Lower lobe of right lung (tissue), 2 donors: Measurements from ENCODE around the gene RUNX1. TPM values are rescaled to one million over a fixed set of nuclear protein-coding genes. Genes with fewer than 3 reads are reported as not detected.
A peak's percentile ranks its signal among the peaks of the same experiment; 100 is the strongest.

Experiments used
- ATAC-seq, 2 donors: fragments of 200-7000 bp; cut with Tn5 transposase; one replicate each; pipeline ENCODE4 v1.9.1; 2020 to 2022; ENCODE audit warnings: mild to moderate bottlenecking in 2 of 2, moderate library complexity in 2 of 2
- DNase-seq: peaks from one replicate; pipeline ENCODE4 v3.0.0-alpha.2; 2020
- H3K27ac ChIP-seq: fragments of 200-600 bp; one replicate; pipeline ENCODE4 v1.8.0; 2022
- H3K27me3 ChIP-seq: fragments of 200-600 bp; one replicate; pipeline ENCODE4 v1.8.0; 2022; ENCODE audit warnings: low read depth
- H3K36me3 ChIP-seq: fragments of 200-600 bp; one replicate; pipeline ENCODE4 v1.8.0; 2022; ENCODE audit warnings: mild to moderate bottlenecking
- H3K4me1 ChIP-seq: fragments of 200-600 bp; one replicate; pipeline ENCODE4 v1.8.0; 2022
- H3K4me3 ChIP-seq: fragments of 200-600 bp; one replicate; pipeline ENCODE4 v1.8.0; 2022; ENCODE audit warnings: mild to moderate bottlenecking
- H3K9me3 ChIP-seq: fragments of 200-600 bp; one replicate; pipeline ENCODE4 v1.8.0; 2022
- intact Hi-C: fragments of 100-400 bp; cut with DNase I; formaldehyde crosslinking; loops from one replicate; pipeline ENCODE4 v1.11.0; 2022
- total RNA-seq: library from RNA; stranded (reverse); fragmentation: NEBNext Ultra II Directional; extraction: Animal tissue kit (Norgen Biotek cat#: 25700); gene quantifications from one replicate; pipeline ENCODE4 v1.2.1, GENCODE V29; 2021
- TF ChIP-seq, protein P1 (sequence below): fragments of 200-600 bp; IDR thresholded peaks from one replicate; pipeline ENCODE4 v1.8.0; 2022; ENCODE audit warnings: antibody characterized with exemption, mild to moderate bottlenecking
- donor health status: DM: no; HTN: yes; CAD: no; lungs with severe emphysema.

The RUNX1 gene
- total RNA-seq, 1 donor from 2014 or later: 110 TPM

DNA sequence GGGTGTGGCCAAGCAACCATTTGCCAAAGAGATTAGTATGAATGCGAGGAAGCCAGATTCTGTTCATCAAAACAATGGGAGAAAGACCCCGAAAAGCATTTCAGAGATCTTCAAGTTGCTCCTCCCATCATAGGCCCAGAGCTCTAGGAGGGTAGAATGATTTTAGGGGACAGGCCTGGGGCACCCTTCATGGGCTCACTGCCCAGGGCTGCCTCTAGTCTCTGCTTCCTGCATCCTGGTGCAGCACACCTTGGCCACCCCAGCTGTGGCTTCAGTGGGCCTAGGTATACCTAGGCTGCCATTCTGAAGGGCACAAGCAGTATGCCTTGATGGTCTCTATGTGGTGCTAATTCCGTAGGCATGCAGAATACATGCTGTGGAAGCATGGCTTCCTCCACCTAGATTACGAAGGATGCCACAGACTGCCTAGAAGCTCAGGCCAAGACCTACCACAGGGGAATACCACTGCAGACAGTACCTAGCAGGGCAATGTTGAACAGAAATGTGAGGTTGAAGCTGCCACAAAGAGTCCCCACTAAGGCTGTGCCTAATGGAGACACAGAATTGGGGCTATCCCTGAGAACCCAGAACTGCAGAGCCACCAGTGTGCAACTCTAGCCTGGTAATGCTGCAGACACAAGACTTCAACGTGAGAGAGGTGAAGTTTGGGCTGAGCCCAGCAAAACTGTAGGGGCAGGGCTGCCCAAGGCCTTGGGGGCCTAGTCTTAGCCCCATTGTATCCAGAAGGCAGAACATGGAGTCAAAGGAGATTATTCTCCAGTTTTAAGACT lies 221.5 kb downstream of the RUNX1 start:
- H3K9me3 ChIP-seq: no peaks in the 10 kb centered on the region
- H3K4me1 ChIP-seq: peaks cover 23% of the 10 kb centered on the region
- intact Hi-C loops: no loop called here
- TF ChIP-seq, protein P1, sequence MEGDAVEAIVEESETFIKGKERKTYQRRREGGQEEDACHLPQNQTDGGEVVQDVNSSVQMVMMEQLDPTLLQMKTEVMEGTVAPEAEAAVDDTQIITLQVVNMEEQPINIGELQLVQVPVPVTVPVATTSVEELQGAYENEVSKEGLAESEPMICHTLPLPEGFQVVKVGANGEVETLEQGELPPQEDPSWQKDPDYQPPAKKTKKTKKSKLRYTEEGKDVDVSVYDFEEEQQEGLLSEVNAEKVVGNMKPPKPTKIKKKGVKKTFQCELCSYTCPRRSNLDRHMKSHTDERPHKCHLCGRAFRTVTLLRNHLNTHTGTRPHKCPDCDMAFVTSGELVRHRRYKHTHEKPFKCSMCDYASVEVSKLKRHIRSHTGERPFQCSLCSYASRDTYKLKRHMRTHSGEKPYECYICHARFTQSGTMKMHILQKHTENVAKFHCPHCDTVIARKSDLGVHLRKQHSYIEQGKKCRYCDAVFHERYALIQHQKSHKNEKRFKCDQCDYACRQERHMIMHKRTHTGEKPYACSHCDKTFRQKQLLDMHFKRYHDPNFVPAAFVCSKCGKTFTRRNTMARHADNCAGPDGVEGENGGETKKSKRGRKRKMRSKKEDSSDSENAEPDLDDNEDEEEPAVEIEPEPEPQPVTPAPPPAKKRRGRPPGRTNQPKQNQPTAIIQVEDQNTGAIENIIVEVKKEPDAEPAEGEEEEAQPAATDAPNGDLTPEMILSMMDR: no peak
- peak overlapping the region; percentile 51 for H3K27ac ChIP-seq
- ATAC-seq (no peak), DNase-seq (no peak)
- no peak overlapping the region for H3K4me3 ChIP-seq
- no peaks in the 10 kb centered on the region for H3K27me3 ChIP-seq
- H3K36me3 ChIP-seq: peaks cover 56% of the 10 kb centered on the region

DNA sequence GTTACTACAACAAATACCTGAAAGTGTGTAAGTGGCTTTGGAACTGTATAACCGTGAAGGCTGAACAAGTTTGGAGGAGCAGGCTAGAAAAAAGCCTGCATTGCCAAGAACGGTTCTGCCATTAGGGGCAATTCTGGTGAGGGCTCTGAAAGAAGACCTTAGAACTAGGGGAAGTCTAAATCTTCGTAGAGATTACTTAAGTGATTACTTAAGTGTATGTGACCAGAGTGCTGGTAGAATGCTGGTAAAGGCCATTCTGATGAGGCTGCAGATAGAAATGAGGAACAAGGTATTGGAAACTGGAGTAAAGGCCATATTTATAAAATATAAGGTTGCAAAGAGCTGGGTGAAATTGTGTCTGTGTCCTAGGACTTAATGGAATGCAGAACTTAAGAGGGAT lies 222.3 kb downstream of the RUNX1 start:
- H3K27ac ChIP-seq: peak overlapping the region; percentile 51

DNA sequence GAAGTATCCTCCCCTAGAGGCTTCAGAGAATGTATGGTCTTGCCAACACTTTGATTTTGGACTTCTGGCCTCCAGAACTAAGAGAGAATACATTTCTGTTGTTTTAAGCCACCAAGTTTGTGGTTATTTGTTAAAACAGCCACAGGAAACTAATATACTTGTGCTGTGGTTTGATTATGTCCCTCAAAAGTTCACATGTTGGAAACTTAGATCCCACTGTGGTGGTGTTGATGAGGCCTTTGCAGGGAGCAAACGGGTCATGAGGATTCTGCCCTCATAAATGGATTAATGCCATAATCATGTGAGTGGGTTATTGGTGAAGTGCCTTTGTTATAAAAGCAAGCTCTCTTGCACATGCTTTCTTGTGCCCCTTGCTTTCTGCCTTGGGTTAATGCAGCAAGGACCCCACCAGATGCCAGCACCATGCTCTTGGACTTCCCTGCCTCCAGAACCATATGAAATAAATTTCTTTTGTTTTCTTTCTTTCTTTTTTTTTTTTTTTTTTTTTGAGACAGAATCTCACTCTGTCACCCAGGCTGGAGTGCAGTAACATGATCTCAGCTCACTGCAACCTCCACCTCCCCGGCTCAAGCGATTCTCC lies 223.1 kb downstream of the RUNX1 start:
- peaks cover 23% of the 10 kb centered on the region for H3K4me1 ChIP-seq
- H3K9me3 ChIP-seq: no peaks in the 10 kb centered on the region
- H3K36me3 ChIP-seq: peaks cover 64% of the 10 kb centered on the region
- H3K27ac ChIP-seq: peak overlapping the region; percentile 48
- no peaks in the 10 kb centered on the region for H3K27me3 ChIP-seq
- no peak overlapping the region for H3K4me3 ChIP-seq
- DNase-seq: no peak
- intact Hi-C loops: no loop called here
- TF ChIP-seq, protein P1: no peak
- no peak for ATAC-seq

More for the DNA sequence above, 222.3 kb downstream of the RUNX1 start:
- TF ChIP-seq, protein P1: no peak
- ATAC-seq: peak; percentile 61 to 76
- Histone ChIP-seq H3K4me3 (no peak overlapping the region), H3K27me3 (no peaks in the 10 kb centered on the region), H3K9me3 (no peaks in the 10 kb centered on the region), H3K36me3 (peaks cover 56% of the 10 kb centered on the region), H3K4me1 (peaks cover 23% of the 10 kb centered on the region)
- intact Hi-C loops: no loop called here
- no peak for DNase-seq

DNA sequence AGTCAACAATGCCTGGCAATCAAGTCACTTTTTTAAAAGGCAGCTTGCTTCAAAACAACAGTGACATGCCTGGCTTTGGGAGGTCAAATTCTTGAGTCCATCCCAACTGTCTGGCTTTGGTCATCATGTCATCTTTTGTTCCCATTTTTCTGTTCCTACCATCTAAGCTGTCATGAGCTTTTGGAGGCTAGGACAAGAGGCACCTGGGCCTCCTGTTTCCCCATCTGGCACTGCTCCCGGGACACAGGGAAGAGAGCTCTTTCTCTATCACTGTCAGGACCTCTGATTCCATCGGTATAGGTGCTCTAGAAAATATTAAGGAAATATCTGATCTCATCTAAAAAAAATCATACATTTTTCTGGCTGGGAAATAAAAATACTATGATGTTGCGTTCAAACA lies 224.0 kb downstream of the RUNX1 start:
- Histone ChIP-seq H3K4me1 (peaks cover 23% of the 10 kb centered on the region), H3K36me3 (peaks cover 73% of the 10 kb centered on the region), H3K4me3 (no peak overlapping the region), H3K27me3 (no peaks in the 10 kb centered on the region), H3K9me3 (no peaks in the 10 kb centered on the region), H3K27ac (no peak overlapping the region)
- TF ChIP-seq, protein P1: no peak
- intact Hi-C loops: no loop called here
- DNase-seq: no peak
- no peak for ATAC-seq

DNA sequence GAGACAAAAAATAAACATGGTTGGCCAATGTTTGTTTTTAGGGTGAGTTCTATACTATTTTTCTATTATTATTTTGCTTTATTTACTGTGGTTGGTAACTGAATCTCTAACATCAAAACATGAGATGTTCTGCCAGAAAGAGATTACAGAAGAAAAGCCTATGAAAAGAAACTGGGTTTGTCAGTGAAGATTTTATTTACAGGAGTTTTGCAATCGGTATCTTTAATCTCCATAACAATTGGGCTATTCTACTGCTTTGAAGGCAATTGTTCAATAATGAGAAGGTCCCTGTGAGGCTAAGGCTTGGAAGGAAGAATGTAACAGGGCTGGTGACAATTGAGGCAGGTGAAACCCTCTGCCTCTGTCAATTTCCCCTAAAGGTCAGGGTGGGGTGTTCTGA lies 224.8 kb downstream of the RUNX1 start:
- DNase-seq: no peak
- H3K9me3 ChIP-seq: no peaks in the 10 kb centered on the region
- intact Hi-C loops: no loop called here
- no peak for ATAC-seq
- peaks cover 73% of the 10 kb centered on the region for H3K36me3 ChIP-seq
- H3K27me3 ChIP-seq: no peaks in the 10 kb centered on the region
- no peak overlapping the region for H3K27ac ChIP-seq
- TF ChIP-seq, protein P1: no peak
- peaks cover 21% of the 10 kb centered on the region for H3K4me1 ChIP-seq
- no peak overlapping the region for H3K4me3 ChIP-seq
